HPDE6-E6E7 (cell line): Measurements from ENCODE around the gene FOXN3.
"Not testable (repeated sequence)": the region's sequence is repeated elsewhere in the genome, so short reads cannot be mapped to it uniquely, and the experiment has no call there.

ENCODE experiments used
- DNase-seq: peaks from one replicate; pipeline ENCODE4 v3.0.0; 2011; ENCODE audit warnings: missing footprints; ENCODE audit errors: extremely low spot score

FOXN3 gene

DNA sequence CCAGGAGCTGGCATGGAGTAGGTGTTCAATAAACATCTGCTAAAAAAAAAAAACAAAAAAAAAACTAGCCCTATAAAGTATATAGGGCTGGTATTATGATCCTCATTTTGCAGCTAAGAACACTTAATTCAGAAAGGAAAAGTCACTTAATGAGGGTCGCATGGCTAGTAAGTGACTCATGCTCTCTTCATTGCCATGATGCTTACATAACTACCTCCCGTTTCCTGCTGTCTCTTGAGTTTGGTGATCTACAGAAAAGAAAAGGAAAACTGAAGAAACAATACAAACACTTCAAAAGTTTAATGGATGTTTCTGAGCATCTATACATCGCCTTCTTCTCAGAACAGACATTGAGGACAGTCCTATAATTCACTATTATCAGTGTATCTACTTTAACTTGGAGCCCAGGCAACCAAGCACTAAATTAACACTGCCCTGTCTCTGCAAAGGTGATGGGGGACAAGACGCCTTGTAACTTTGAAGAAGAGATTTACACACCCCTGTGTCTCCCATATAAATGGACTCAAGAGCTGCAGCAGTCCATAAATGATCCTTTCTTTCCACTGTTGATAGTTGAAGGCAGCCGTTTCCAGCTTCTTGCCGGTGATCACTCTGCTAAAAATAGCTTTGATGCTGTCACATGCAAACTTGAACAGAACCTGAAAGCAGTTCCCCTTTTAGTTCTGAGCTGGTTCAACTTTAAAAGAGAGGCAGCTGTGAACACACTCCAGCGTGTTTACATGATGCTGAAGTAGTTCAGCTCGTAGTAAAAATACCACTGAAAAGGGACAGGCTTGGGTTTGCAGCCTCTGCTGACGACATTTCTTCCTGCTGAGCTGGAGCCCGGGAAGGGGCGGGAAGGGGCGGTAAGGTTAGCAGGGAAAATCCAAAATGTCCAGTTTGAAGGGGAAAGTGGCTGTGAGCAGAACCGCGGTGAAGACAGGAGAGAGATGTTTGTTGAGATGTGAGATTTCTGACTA, 113.3 kb downstream of the FOXN3 start:
- DNase-seq, result peak; percentile 13

GRCh38 chr14:89302396-89302950, 114.6 kb downstream of the FOXN3 start:
- no peak for DNase-seq

- DNase-seq, result no peak
These were observed 117.4 kb downstream of the FOXN3 start for GRCh38 chr14:89299587-89299986.

- DNase-seq, result no peak
These were observed 118.8 kb downstream of the FOXN3 start for GRCh38 chr14:89298056-89298834.

DNA sequence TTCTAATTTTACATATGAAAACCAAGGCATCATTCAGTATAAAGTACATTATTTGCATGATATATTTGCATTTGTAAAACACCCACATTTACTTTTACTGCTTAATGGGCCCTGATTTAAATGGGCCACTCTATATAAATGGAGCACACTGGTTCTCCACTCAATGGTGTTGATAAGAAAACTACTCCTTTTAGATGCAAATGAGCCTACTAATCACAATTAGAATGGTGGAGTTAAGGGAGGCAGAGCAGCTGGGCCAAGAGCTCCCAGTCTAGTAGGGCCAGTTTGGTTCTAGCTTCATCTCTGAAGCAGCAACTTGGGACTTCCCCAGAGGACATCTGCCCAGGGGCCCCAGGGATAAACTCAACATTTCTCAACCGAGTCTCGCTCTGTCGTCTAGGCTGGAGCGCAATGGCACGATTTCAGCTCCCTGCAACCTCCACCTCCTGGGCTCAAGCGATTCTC, 120.7 kb downstream of the FOXN3 start:
- DNase-seq, result no peak

DNA sequence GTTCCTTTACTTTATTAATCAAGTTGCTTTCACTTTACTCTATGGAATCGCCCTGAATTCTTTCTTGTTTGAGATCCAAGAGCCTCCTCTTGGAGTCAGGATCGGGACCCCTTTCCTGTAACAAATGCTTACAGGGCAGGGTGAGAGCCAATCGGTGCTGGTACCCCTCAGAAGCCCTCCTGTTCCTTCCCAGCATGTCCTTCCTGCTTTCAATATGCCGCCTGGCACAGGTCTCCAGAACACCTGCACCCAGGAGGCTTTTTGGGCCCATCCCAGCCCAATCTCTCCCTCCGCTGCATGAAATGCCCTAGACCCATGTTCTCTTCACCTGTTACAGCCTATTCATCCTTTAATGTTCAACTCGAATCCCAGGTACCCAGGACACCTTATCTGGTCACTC, 122.2 kb downstream of the FOXN3 start:
- no peak for DNase-seq

- DNase-seq, result not testable (repeated sequence)
These were observed 122.6 kb downstream of the FOXN3 start for GRCh38 chr14:89294469-89294868.

DNA sequence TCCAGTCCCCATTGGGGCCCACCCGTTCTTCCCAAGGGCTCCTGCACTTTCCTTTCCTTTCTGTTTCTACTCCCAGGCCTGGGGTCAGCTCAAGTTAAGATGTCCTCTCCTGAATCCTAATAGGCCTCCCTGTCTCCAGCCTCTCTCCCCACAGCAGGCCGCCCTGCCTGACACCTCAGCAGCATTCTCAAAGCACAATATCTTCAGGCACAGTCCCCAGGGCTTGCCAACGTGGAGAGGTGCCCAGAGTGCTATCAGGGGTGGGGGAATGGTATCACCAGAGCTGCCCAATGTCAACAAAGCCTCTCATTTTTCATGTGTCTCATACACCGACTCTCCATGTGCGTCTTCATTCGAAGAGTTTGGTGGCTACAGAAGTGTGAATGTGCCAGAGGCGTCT, 123.0 kb downstream of the FOXN3 start:
- no peak for DNase-seq

GRCh38 chr14:89293314-89293916, 123.6 kb downstream of the FOXN3 start:
- DNase-seq, result no peak

- DNase-seq, result no peak
These were observed 124.3 kb downstream of the FOXN3 start for GRCh38 chr14:89292579-89293313.

GRCh38 chr14:89291351-89291940, 125.6 kb downstream of the FOXN3 start:
- DNase-seq, result no peak

GRCh38 chr14:89290813-89291212, 126.2 kb downstream of the FOXN3 start:
- DNase-seq, result no peak

DNA sequence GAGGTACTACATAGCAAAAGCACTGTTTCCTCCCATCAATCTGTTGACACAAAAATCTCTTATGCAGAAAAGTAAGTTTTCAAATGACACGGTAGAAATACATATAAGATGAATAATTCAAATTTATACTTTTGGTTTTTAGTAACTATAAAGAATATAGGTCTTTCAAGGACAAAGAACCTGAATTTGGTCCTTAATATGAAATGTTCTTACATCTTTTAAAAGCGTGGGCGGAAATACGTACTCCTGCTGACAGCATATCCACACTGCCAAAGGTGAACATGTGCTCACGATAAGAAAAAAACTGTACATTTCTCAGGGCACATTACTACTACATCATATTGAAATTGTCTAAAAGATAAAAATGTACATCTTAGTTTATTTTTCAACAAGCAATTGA, 127.6 kb downstream of the FOXN3 start:
- no peak for DNase-seq

DNA sequence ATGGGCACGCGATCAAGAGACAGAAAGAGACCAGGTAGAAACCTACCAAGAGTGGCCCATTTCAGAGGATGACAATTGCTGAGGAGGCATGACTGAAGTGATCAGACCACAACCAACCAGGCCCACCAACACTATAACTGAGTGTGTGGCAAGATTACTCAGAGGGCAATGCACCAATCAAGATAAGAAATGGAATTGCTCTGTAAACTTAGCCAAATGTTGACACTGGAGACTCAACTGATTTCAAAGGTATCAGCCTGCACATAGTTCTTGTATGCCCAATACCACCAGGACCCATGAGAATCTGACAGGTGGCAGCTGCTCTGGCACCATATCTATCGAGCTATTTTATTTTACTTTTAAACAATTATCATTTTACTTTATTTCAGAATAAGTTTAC, 128.9 kb downstream of the FOXN3 start:
- no peak for DNase-seq

- no peak for DNase-seq
These were observed 132.5 kb downstream of the FOXN3 start for GRCh38 chr14:89284333-89285058.

GRCh38 chr14:89283327-89284060, 133.5 kb downstream of the FOXN3 start:
- DNase-seq, result no peak

DNA sequence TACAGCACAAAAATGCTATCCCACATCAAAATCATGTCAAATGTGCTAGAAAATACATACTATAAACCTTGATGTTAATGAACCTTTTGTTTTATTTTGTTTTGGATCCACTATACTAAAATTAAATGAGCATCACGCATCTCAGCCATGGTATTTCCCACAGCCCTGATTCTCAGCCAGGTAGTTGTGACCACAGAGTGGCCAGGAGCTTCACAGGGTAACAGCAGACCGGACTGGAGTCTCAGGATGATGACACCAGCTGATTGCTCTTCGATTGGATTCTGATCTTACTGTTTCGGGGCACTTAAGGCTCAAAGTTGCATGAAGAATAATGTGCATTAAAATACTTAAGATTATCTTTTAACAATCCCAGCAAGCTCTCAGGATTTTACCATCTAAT, 134.8 kb downstream of the FOXN3 start:
- DNase-seq, result no peak

DNA sequence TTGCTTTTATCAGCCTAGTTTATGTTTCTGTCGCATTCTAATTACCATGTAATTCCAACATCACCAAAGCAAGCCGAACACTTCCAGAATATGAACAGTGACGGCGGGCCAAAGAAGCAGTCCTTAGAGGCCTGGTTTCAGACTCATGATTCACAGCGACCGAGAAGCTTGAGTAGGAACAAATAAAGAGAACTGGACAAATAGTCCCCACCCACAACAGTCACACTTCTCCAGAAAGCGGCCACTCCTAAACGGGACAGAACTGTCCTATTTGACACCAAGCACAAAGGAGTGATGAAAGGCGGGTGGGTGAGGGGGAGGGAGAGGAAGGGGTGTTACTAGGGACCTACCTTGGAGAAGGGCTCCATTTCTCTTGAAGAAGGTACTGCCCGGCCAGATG, 136.4 kb downstream of the FOXN3 start:
- no peak for DNase-seq

DNA sequence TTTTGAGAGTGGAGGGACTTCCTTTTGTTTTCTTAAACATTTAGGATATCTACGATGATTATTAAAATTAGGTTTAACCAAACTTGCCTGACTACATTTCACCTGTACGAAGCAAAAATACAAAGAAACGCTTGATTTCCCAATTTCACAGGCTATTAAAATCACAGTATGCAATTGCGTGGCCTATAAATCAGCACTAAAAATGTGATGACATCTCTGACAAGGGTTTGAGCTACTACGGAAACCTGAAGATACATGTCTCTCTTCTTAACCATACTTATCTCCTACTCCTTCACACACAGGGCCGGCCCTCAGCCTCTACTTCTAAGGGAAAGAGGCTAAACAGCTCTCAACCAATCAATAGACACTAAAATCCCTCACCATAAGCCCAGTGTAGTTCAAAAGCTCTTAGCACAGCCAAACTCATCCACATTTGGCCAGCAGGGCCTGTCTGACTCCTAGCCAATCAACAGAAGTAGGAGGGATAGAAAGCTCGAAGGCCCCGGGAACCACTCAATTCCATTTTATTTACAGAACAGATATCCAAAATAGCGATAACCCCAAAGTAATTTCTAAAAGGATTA, 137.3 kb downstream of the FOXN3 start:
- DNase-seq, result no peak
